GM06990 (cell line): Measurements from ENCODE around the gene SCLY.

Experiments used
- DNase-seq: peaks from one replicate; pipeline ENCODE4 v3.0.0-alpha.2; 2011; ENCODE audit not compliant: insufficient read length; ENCODE audit errors: extremely low read depth
- H3K27me3 ChIP-seq: replicated peaks from 2 replicates; pipeline ENCODE4 v1.6.0; 2011; ENCODE audit warnings: low read length; ENCODE audit not compliant: control insufficient read depth, insufficient read depth
- H3K36me3 ChIP-seq: 2 replicates; pipeline ENCODE4 v1.5.1; 2011; ENCODE audit warnings: low read length; ENCODE audit not compliant: control insufficient read depth, insufficient read depth
- H3K4me3 ChIP-seq: replicated peaks from 2 replicates; pipeline ENCODE4 v1.5.1; 2011; ENCODE audit warnings: low read depth, mild to moderate bottlenecking, control low read depth, low read length
- CTCF ChIP-seq: IDR thresholded peaks from 2 replicates; pipeline ENCODE4 v1.5.1; 2011; ENCODE audit warnings: low read length, control low read depth, mild to moderate bottlenecking, inconsistent platforms; ENCODE audit not compliant: insufficient read depth, poor library complexity, severe bottlenecking

The SCLY gene

GRCh38 chr2:238132463-238133450, 72.0 kb downstream of the SCLY start:
- Histone ChIP-seq H3K27me3 (no peaks in the 10 kb centered on the region), H3K36me3 (no peaks in the 10 kb centered on the region; the same call in 1 of the 2 replicates), H3K4me3 (no peak overlapping the region)
- DNase-seq: no peak
- no peak for TF ChIP-seq CTCF

DNA sequence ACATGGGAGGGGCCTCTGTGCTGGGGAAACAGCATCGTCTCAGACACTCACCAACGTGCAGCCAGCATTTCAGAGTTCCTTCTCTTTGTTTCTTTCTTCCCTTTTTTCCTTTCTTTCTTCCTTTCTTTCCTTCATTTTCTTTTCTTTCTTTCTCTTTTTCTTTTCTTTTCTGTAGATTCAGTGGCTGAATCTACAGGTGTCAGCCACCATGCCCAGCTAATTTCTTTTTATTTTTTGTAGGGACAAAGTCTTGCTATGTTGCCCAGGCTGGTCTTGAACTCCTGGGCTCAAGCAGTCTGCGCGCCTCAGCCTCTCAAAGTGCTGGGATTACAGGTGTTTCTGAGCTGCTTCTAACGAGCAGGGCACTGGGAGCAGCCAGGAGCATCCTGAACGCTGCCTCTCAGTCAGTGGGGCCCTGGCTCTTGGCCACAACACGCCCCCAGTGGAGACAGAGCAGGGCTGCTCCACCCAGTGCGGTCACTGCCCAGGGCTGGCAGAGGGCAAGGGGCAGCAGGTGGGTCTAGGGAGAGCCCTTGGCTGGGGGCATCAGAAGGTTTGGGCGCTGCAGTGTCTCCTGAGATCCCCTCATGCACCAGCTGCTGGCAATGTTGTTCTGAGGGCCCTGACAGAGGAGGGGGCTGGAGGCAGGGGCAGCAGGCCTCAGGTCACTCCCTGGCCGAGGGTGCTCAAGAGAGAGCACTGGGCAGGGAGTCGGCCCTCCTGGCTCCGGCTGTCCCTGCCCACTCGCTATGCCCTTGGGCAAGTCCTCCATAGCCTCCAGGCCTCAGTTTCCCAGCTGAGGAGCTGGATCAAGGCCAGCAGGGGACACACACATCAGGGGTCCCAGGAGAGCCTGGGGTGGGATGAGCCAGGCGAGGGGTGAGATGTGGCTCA, 72.9 kb downstream of the SCLY start:
- no peak overlapping the region for H3K4me3 ChIP-seq
- no peak for TF ChIP-seq CTCF
- H3K27me3 ChIP-seq: no peaks in the 10 kb centered on the region
- H3K36me3 ChIP-seq: no peaks in the 10 kb centered on the region; the same call in 1 of the 2 replicates
- no peak for DNase-seq

GRCh38 chr2:238134393-238134785, 73.6 kb downstream of the SCLY start:
- no peak for TF ChIP-seq CTCF
- Histone ChIP-seq H3K27me3 (no peaks in the 10 kb centered on the region), H3K4me3 (no peak overlapping the region), H3K36me3 (no peaks in the 10 kb centered on the region)
- DNase-seq: no peak

DNA sequence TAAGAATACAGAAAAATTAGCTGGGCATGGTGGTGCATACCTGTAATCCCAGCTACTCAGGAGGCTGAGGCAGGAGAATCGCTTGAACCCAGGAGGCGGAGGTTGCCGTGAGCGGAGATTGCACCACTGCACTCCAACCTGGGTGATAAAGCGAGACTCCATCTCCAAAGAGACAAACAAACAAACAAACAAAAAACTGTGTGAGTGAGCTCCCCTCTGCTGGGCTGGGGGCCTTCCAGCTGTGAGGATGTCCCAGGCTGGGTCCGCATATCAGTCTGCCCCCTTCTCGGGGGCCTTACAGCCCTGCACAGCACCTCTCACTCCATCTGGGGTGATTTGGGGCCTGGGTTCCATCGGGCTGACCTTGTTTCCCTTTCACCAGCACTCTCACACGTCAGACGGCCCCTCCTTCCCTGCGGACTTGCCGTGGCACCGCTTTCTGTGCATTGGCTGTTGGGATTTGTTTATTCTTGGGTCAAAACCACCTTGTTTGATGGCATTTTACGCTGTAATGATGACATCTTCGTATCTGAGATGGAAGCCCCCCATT, 74.9 kb downstream of the SCLY start:
- Histone ChIP-seq H3K27me3 (no peaks in the 10 kb centered on the region), H3K36me3 (no peaks in the 10 kb centered on the region), H3K4me3 (no peak overlapping the region)
- no peak for TF ChIP-seq CTCF
- DNase-seq: no peak

DNA sequence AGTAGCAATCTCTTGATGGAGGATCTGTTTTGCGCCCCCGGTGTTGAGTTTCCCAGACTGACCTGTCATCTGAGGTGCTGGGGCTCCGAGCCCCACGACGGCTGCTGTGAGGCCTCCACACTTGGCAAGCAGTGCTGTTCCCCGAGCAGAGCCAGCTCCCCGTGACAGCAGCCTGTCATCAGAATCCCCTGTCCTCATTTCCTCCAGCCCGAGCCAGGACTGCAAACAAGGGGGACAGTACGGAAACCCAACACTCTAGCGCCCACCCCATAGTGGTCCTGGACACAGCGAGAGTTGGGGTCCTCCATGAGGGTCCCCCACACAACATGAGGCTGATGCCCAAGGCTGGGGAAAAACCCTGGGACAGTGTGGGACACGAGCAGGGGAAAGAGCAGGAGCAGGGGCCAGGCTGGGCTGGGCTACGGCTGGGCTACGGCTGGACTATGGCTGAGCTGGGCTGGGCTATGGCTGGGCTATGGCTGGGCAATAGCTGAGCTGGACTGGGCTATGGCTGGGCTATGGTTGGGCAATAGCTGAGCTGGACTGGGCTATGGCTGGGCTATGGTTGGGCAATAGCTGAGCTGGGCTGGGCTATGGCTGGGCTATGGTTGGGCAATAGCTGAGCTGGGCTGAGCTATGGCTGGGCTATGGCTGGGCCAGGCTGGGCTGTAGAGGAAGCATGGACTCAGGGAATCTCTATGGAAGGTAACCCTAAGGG, 76.2 kb downstream of the SCLY start:
- DNase-seq: no peak
- Histone ChIP-seq H3K36me3 (no peaks in the 10 kb centered on the region), H3K4me3 (no peak overlapping the region), H3K27me3 (no peaks in the 10 kb centered on the region)
- no peak for TF ChIP-seq CTCF
